Transverse colon (tissue), 4 donors: Measurements from ENCODE around the gene DLL4. TPM values are rescaled to one million over a fixed set of nuclear protein-coding genes. Genes with fewer than 3 reads are reported as not detected.

Experiments used
- DNase-seq: peaks from one replicate; pipeline ENCODE4 v3.0.0-alpha.2; 2019
- H3K27ac ChIP-seq, 4 donors: fragments of 200-600 bp; sonication (generic); 2 replicates each; pipeline ENCODE4 v1.5.1; 2016 to 2018; ENCODE audit warnings: inconsistent platforms in 4 of 4
- H3K27me3 ChIP-seq: fragments of 200-600 bp; sonication (generic); 2 replicates; pipeline ENCODE4 v1.5.1; 2017; ENCODE audit warnings: inconsistent platforms
- H3K36me3 ChIP-seq, 4 donors: fragments of 200-600 bp; sonication (generic); 2 replicates each; pipeline ENCODE4 v1.5.1; 2017 to 2019; ENCODE audit warnings: inconsistent platforms in 4 of 4
- H3K4me1 ChIP-seq, 4 donors: fragments of 200-600 bp; sonication (generic); 2 replicates each; pipeline ENCODE4 v1.5.1; 2017 to 2020; ENCODE audit warnings: inconsistent platforms in 4 of 4
- H3K4me3 ChIP-seq, 4 donors: fragments of 200-600 bp; sonication (generic); 1 replicate in 1 of 4; 2 replicates in 3 of 4; pipeline versions ENCODE4 v1.5.1 to v1.6.1; 2017 to 2019; ENCODE audit warnings: inconsistent platforms in 4 of 4
- H3K9me3 ChIP-seq, 2 donors: fragments of 200-600 bp; sonication (generic); 2 replicates each; pipeline ENCODE4 v1.5.1; 2017 to 2019; ENCODE audit warnings: inconsistent platforms in 2 of 2
- CTCF ChIP-seq, 5 experiments: fragments of 200-600 bp in 3 of 5; fragments of 450-650 bp in 2 of 5; sonication (generic) in 3 of 5; IDR thresholded peaks; 1 replicate in 2 of 5; 2 replicates in 3 of 5; pipeline ENCODE4 v1.5.1; 2016 to 2017; ENCODE audit warnings: antibody characterized with exemption in 5 of 5, inconsistent platforms in 3 of 5, mild to moderate bottlenecking in 2 of 5, moderate library complexity in 1 of 5
- EP300 ChIP-seq: sonication (generic); formaldehyde crosslinking; IDR thresholded peaks from one replicate; pipeline ENCODE4 v1.6.1; 2017; ENCODE audit warnings: antibody characterized with exemption, low read depth
- POLR2A ChIP-seq: fragments of 450-650 bp; IDR thresholded peaks from one replicate; pipeline ENCODE4 v1.6.1; 2016; ENCODE audit warnings: antibody characterized with exemption, mild to moderate bottlenecking, moderate library complexity
- POLR2AphosphoS5 ChIP-seq, 3 donors: sonication (generic); formaldehyde crosslinking; IDR thresholded peaks; one replicate each; pipeline ENCODE4 v1.6.1; 2016; ENCODE audit warnings: antibody characterized with exemption in 3 of 3
- WGBS, 2 donors: methylation state at CpG; one replicate each; pipeline ENCODE4 v1.1.5; 2018; ENCODE audit warnings: low coverage in 1 of 2; 5-methylcytosine and 5-hydroxymethylcytosine counted together
- in situ Hi-C, 4 donors: fragments of 200-750 bp; cut with MboI; loops; one replicate each; pipeline versions ENCODE4 v1.15.0 to v1.15.1; 2017; ENCODE audit warnings: low sequenced_read_pairs in 3 of 4, low pct_ligation_motif_present in 1 of 4, low pct_unique_long_range_greater_than_20kb in 1 of 4
- intact Hi-C: fragments of 100-400 bp; cut with DNase I; formaldehyde crosslinking; loops from one replicate; pipeline ENCODE4 v1.15.1; 2023; ENCODE audit warnings: low total_unique reads
- total RNA-seq, 4 donors: library from RNA; depleted of rRNA; stranded (reverse); fragments of >200 nt; gene quantifications; one replicate each; pipeline ENCODE4 v1.1.0, GENCODE V29; 2016

DLL4 gene
- total RNA-seq, 4 donors from 2014 or later: 1.5 to 14.2 (median 10.2) TPM

GRCh38 chr15:40893019-40893670, 36.0 kb upstream of the DLL4 start:
- Histone ChIP-seq H3K4me1 (peaks cover 6 to 35% (median 21%) of the 10 kb centered on the region in 4 donors), H3K9me3 (no peaks in the 10 kb centered on the region), H3K36me3 (no peaks in the 10 kb centered on the region), H3K4me3 (no peak overlapping the region), H3K27me3 (no peaks in the 10 kb centered on the region), H3K27ac (peak overlapping the region; percentile 90 to 98 (median 92))
- in situ Hi-C loops: loop anchor here (5.0 to 25.0 kb wide), 2 partner anchors 36 to 206 kb away; partner anchors contain the start of gene RAD51 (in 3 of the 4)
- no peak for DNase-seq
- intact Hi-C loops: loop anchor here (2.0 kb wide), 1 partner anchor 34 kb away; no protein-coding TSS in a partner anchor
- no peak for TF ChIP-seq POLR2AphosphoS5 (IDR thresholded peaks at IDR 0.05)
- no peak for TF ChIP-seq EP300
- no peak for TF ChIP-seq CTCF (IDR thresholded peaks at IDR 0.05)
- TF ChIP-seq POLR2A: no peak
- 87 to 88% methylated on average over 8 to 22 of the region's 22 CpGs for WGBS, 2 donors

GRCh38 chr15:40893733-40894680, 35.1 kb upstream of the DLL4 start, which contains the start of gene VPS18:
VPS18 (plus strand) TSS chr15:40894450; CDS start chr15:40894769, 319 bp downstream.
- peak; percentile 86 for TF ChIP-seq POLR2A
- TF ChIP-seq CTCF (IDR thresholded peaks at IDR 0.05): peak; percentile 94 to 99 (median 98)
- TF ChIP-seq EP300: peak; percentile 57
- TF ChIP-seq POLR2AphosphoS5 (IDR thresholded peaks at IDR 0.05): peak; percentile 92 to 96 (median 95)
- intact Hi-C loops: loop anchor here (2.0 kb wide), 1 partner anchor 35 kb away; no protein-coding TSS in a partner anchor
- peaks cover 6 to 35% (median 21%) of the 10 kb centered on the region in 4 donors for H3K4me1 ChIP-seq
- no peaks in the 10 kb centered on the region for H3K9me3 ChIP-seq
- peaks cover 0 to 5% (median 0%) of the 10 kb centered on the region in 4 donors for H3K36me3 ChIP-seq
- H3K27ac ChIP-seq: peak within 1 kb of the TSS; percentile 90 to 98 (median 92)
- H3K4me3 ChIP-seq: peak within 1 kb of the TSS; percentile 70 to 89 (median 78)
- H3K27me3 ChIP-seq: no peaks in the 10 kb centered on the region
- in situ Hi-C loops: loop anchor here (5.0 to 25.0 kb wide), 2 partner anchors 37 to 207 kb away; partner anchors contain the start of gene RAD51 (in 3 of the 4)
- peak; percentile 99 for DNase-seq
- 6% methylated on average over 43 of the region's 55 CpGs; no CpG with 5 or more reads in 1 of the 2 donors for WGBS, 2 donors

- DNase-seq: peak; percentile 53
- TF ChIP-seq POLR2A (no peak), POLR2AphosphoS5 (IDR thresholded peaks at IDR 0.05) (no peak), EP300 (no peak), CTCF (IDR thresholded peaks at IDR 0.05) (peak; percentile 35 to 95 (median 60))
- Histone ChIP-seq H3K4me1 (peaks cover 6 to 35% (median 21%) of the 10 kb centered on the region in 4 donors), H3K27me3 (no peaks in the 10 kb centered on the region), H3K9me3 (no peaks in the 10 kb centered on the region), H3K4me3 (peak overlapping the region; percentile 70 to 89 (median 78)), H3K27ac (peak overlapping the region; percentile 90 to 98 (median 92)), H3K36me3 (peaks cover 0 to 14% (median 3%) of the 10 kb centered on the region in 4 donors)
- 2 to 3% methylated on average over 4 to 33 of the region's 33 CpGs for WGBS, 2 donors
- intact Hi-C loops: no loop called here
- in situ Hi-C loops: loop anchor here (5.0 to 25.0 kb wide), 2 partner anchors 38 to 208 kb away; partner anchors contain the start of gene RAD51 (in 3 of the 4)
These were observed 34.3 kb upstream of the DLL4 start for GRCh38 chr15:40894681-40895448.
